CD4-positive, alpha-beta T cell treated with Interleukin-1 beta for 1 hour (primary cell): ENCODE data around the gene ST6GALNAC6.

Experiments
- DNase-seq, 2 donors: peaks; one replicate each; pipeline ENCODE4 v3.0.0-alpha.2; 2020 to 2022

The ST6GALNAC6 gene

DNA sequence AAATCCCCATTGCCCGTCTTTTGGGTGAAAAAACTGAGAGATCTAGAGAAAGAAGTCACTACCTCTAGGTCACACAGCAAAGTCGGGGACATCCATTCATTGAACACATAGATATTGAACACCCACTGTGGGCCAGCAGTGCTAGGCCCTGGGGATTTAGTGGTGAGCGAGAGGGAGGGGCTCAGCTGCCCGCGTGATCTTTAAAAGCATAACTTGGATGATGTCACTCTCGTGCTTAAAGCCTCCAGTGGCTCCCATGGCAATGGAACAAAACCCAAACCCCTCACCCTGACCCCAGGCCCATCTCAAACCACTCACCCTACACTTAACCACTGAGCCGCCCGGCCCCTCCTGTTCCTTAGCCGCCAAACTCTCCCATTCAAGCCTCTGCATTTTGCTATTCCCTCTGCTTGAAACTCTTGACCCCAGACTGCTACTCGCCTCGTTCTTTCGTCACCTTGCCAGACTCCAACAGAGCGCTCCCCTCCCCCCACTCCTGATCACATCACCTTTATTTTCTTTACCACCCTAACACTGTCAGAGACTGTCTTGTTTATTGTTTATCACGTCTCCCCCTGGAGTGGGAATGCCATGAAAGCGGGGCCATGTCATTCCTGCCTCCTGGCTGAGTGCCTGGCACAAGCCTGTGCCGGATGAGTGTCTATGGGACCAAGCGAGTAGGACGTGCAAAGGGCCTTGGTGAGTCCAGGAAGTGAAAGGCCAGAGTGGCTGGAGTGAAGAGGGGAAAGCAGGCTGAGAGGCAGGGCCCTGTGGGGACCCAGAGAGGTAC is 31.9 kb upstream of the ST6GALNAC6 start:
- peak; percentile 34 to 36 for DNase-seq

DNA sequence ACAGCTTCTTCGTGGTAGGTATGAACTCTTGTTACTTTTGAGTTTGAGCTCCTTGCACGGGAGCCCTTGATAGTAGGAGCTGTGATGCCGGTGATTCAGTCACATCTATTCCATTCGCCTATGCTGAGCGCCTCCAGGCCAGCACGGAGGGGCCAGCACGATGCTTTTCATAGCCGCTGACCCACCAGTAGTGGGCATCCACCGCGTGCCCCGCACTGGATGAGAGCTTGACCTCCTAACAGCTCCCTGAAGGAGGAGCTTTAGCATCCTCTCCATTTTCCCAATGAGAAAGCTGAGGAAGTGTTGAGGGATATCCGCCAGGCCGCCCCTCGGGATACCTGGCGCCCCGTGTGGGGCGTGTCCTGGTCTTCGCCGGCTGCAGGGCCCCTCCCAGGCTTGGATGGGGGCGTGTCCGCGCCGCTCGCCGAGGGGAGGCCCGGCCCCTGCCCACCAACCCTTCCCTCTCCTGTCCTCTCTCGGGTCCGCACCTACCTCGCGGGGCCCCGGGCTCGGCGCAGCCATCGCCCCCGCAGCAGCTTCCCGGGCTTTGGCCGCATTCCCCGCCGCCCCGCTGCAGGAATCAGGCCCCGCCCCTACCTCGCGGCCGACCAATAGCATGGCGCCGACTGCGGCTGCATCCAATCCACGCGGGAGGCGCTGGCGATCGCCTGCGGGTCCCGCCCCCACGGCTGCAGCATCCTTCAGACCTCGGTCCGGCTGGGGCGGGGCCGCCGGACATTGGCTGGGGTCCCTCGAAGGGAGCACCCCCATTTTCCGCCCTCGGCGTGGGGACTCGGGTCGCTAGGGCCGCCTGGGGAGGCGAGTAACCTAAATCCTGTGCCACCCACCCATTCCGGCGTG is 31.1 kb upstream of the ST6GALNAC6 start, which contains the start of gene PIP5KL1:
TSS of gene PIP5KL1 (minus strand) at position 547 of the 861 bp plus-strand sequence. CDS start at position 522, 25 bp downstream.
- peak; percentile 68 to 72 for DNase-seq

DNA sequence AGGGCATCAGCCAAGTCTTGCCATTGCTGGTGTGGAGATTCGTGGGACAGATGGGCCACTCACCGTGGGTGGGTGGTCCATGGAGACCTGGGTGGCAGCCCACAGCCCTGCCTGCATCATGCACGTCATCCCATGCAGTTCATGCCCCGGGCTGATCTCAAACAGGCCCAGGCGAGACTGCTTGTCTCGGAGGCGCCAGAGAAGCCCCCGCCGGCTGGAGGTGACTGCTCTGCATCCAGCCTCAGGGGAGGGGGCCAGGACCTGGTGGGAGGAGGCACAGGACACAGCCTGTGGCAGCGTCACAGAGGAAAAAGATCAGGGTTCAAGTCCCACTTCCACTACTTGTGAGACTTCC is 30.2 kb upstream of the ST6GALNAC6 start:
- no peak for DNase-seq

DNA sequence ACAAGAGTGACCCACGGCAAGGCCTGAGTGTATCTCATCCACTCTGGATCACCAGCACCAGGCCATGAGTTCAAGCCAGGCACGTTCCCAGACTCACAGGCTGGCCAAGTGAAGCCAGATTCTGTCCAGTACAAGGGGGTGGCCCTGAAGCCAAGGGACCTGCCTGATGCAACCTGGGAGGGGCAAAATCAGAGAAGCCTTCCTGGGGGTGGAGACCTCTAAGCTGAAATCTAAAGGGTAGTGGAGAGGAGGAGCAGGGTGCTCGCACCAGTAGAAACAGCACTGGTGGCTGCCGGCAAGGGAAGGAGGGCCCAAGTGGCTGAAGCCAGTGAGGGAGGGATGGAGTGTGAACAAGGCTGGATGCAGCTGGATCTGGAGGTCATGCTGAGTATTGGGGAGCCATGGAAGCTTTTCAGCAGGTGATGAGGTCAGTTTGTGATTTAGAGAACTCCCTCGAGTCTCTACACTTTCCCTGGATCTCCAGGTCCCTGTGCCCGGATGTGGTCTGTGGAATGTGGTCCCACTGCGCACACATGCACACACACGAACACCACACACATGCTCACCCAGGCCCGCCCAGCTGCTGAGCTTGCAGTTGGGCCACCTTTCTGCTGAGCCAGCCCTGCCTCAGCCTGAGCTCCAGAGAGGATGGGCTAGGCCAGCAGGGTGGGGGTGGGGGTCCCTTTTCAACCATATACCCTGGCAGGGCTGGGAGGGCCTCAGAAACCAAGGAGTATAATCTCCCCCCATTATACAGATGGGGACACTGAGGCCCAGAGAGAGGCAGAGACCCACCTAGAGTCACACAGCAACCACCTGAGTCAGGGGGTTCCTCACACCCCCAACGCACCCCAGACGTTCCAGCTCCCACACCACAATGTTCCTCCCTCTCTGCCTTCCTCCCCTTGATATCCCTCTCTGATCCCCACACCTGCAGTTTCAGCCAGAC is 29.5 kb upstream of the ST6GALNAC6 start:
- no peak for DNase-seq

DNA sequence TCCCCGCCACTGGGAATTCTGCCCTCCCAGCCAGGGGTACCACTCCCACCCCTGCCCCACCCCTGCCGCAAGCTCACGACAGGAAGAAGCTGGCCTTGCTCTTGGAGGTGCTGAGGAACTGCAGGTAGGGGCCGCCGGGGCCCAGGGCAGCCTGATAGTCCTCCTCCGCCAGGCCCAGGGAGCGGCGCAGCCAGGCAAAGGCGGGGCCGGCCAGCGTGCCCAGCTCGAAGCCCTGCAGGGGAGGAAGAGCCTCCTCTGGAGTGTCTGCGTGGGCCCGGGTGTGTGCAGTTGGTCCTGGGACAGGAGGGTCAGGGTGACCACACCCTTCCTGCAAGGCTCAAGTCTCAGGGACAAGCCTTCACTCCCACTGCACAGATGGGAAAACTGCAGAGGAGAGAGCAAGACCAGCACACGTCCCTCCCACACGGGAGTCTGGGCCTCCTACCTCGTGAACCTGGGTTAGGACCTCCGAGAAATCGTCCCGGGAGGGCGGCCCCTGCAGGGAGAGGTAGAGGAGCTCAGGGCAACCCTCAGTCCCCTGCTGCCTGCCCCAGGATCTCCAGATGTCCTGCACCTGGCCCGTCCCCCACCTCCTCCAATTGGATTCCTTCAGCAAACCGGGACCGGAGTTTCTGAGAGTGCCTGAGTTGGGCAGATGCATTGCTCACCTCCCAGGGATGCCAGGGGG is 28.7 kb upstream of the ST6GALNAC6 start:
- no peak for DNase-seq

DNA sequence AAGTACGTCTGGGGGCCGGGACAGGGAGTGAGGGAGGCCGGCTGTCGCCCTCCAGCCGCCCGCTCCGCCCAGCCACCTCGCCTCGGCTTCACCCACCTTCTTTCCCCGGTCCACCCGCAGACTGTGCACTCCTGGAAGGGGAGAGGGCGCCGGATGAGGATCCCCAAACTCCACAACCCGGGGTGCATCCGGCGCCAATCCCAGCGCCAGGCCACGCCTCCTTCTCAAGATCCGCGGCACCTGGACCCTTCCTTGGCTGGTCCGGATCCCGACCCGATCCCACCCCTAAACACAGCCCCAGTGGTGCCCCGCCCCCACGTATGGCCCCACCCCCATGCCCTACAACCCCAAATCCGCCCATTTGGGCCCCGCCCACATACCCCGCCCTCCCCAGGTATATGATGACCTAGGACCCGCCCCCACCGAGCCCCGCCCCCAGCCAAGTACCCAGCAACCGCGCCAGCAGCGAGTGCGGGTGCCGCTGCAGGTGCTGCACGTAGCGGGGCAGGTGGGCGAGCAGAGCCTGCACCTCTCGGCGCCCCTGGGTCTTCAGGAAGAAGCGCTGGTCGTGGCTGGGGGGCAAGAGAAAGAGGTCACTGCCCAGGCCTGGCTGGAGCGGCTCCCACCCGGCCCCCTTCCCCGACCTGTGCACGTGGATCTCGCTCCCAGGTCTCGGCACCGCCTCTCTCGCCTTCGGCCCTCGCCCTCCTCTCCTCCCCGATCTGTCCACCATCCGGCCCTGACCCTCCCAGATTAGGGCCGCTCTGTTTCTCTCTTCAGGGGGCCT is 28.0 kb upstream of the ST6GALNAC6 start:
- DNase-seq, result peak; percentile 82

DNA sequence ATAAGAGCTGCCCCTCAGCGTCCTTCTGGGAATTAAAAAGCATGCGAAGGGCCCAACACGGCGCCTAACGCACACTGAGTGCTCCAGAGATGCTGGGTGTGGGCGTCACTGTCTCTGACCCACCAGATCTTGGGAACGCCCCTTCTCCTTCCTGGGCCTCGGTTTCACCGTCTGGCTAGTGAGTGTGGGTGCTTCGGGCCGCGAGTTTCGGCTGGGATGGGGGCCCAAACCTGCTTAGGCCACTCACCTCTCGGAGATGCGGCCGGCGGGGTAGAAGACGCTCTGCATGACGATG is 27.4 kb upstream of the ST6GALNAC6 start:
- DNase-seq, result no peak

DNA sequence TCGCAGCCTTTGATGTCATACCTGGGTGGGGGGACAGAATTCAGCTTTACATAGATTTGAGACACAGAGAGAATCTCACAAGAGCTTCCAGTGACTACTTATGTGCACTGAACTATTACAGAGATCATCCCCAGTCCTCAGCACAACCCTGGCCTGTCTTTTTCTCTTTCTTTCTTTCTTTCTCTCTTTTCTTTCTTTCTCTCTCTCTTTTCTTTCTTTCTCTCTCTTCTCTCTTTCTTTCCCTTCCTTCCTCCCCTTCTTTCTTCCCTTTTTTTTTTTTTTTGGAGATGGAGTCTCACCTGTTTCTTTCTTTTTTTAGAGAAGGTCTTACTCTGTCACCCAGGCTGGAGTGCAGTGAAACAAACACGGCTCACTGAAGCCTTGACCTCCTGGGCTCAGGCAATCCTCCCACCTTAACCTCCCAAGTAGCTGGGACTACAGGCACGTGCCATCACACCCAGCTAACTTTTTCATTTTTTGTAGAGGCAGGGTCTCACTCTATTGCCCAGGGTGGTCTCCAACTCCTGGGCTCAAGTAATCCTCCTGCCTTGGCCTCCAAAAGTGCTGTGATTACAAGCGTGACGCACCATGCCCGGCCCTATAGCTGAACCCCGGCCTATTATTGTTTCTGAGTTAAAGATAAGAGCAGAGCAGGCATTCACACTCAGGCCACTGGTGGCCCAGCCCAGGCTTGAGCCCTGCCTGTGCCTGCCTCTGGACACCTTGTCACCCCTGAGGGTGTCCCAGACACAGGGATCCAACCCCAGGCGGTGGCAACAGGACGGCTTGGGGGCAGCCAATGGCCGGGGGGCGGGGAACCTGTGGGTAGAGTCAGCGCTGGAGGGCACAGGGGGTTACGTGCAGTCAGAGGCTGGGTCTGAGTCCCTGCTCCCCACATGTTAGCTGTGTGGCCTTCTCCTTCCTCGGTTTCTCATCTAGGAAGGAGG is 26.8 kb upstream of the ST6GALNAC6 start:
- DNase-seq, result no peak

DNA sequence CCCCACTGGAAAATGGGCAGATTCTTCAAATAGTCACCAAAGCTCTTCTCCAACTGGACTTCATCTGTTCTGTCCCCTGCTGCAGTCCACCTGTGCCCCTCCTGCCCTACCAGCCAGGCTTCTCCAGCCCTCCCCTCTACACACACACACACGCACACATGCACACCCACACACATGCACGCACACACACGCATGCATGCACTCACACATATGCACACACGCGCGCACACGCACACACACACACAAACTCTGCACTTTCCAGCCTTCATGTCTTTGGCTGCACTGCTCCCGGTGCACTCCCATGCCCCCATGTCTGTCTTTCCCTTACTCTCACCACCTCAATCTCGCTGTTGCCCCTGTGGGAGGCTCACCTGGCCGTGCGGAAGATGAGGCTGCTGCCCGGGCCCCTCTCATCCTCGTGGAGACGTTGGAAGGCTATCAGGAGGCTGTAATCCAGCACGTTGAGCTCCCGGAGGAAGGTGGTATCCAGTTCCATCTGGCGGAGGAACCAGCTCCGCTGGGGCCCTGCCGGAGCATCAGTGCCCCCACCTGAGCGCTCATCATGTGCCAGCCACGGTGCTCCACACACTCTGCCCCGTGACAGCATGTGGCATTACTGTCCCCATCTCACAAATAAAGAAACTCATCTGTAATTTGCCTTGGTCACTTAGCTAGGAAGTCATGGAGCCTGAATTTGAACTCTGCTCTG is 25.5 kb upstream of the ST6GALNAC6 start:
- no peak for DNase-seq

DNA sequence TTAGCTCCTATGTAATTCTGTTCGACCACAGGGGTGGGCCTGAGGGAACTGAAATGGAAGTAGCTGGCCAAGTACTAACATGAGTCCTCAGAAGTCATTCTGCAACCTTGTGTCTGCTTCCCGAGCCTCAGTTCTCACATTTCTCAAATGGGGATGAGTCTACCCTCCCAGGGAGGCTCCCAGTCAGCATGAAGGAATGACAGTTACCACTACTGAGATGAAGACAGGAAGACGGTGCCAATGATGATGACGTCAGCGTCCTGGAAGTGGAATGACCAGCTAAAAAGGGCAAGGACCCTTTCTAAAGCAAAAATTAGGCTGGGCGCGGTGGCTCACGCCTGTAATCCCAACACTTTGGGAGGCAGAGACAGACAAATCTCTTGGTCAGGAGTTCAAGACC is 24.4 kb upstream of the ST6GALNAC6 start:
- DNase-seq, result no peak

DNA sequence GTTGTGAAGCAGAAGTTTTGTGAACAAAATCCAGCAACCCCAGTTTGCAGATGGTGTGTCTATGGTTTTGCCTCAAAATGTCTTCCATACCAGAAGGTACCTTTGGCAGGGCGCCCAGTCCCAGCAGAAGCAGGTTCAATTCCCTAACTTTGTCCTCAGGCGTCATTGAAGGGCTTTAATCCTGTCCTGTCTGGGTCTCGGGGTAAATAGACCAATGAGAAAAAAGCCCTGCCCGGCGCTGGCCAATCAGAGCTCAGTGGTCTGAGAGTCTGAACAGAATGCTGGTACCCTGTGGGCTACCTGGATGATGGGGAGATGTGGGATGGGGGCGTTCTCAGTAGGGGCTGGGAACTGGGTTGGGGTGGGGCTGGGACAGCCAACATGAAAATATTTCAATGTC is 23.6 kb upstream of the ST6GALNAC6 start:
- no peak for DNase-seq

DNA sequence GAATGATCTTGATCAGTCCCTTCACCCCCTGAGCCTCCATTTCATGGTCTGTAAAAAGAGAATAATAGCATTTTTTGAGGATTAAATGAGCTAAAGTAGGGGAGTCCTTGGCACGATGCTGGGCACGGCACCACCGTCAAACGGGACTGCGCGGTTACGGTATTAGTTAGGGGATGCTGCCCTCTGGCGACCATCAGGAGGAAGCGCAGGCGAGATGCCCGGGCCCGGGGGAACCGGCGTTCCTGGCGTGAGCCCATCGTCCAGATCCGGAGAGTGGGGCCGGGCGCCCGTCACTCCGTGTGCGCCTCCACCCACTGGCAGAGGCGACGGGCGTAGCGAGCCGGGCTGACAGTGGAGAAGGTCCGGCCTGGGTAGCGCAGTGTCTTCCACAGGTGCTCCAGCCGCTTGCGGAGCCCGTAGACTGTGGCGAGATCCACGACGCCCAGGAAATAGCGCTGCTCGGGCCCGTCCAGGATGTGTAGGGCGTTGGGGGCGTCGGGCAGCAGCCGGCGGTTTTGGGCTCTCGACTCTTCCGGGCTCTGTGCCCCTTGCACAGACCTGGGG is 22.2 kb upstream of the ST6GALNAC6 start:
- peak; percentile 76 to 82 for DNase-seq

DNA sequence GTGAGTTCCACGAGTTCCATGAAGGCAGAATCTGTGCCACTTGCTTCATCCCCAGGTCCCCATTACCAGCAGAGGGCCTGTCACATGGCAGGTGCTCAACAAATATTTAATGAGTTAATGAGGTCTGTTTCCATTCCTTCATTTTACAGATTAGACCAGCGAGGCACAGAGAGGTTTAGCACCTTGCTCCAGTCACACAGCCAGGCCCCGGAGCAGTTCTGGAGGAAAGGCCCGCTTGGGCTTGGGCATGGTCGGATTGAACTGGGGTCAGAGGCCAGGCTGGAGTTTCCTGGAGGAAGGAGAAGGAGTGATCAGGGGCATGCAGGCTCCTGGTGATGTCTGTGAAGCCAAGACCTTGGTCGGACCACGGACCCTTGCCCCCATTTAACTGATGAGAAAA is 21.4 kb upstream of the ST6GALNAC6 start:
- DNase-seq, result no peak

DNA sequence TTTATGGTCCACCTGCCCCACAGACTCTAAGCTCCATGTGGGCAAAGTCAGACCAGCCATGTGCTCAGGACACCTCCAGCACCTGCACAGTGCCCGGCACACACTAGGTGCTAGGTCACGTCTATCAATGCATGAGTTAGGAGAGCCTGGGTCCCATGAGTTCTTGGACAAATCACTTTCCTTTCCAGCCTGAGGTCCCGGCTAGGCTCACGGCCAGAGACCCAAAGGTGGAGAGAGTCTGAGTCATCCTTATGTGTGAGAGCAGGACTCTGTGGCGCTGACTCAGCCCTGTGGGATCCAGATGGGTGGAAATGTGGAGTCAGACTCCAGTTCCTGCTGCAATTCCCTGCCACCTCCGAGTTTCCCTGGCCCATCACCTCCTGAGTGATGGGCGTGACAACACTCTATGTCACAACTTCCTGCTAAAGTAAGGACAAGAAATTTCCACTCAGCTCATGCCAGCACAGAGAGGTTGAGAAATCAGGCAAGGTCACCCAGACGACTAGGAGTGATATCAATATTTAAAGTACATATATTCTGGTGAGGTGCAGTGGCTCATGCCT is 19.9 kb upstream of the ST6GALNAC6 start:
- DNase-seq, result peak in 1 of 2 donors; percentile 82

DNA sequence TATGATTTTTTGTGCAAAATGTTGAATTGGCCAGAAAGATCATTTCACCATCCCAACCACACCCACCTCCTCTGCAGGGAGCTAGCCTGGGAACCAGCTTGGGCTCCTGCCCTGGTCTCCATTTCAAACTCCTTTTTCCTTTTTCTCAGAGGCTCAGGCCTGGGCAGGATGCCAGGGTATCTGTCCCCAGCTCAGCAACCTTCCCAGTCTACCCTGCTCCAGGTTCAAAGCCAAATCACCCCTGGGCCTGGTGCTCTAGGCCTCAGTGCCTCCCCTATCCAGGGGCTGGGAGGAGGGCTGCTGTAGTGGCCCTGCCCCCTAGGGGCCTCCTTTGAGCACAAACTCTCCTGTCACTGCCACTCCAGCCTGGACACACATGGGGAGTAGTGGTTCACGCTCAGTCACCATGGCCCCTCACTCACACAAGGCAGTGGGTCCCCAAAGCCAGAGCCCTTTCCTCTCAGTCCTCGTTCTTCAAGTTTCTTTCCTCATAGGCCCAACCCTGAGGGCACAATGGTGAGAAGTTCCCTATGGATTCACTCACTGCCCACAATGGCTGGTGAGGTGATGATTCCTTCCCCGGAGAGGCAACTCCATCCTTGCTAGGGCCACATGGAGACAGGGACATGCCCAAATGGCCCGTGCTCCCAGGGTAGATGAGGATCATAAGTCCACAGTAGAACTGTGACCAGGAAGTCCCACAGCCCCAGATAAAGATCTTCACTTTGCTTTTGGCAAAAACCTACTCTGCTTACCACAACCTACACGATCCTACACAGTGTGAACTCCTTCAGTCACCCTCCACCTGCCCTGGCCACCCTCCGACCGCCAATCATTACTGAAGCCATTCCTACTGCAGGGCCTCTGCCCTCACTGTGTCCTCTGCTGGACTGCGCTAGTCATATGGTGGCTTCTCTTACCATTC is 19.0 kb upstream of the ST6GALNAC6 start:
- peak in 1 of 2 donors; percentile 15 for DNase-seq

DNA sequence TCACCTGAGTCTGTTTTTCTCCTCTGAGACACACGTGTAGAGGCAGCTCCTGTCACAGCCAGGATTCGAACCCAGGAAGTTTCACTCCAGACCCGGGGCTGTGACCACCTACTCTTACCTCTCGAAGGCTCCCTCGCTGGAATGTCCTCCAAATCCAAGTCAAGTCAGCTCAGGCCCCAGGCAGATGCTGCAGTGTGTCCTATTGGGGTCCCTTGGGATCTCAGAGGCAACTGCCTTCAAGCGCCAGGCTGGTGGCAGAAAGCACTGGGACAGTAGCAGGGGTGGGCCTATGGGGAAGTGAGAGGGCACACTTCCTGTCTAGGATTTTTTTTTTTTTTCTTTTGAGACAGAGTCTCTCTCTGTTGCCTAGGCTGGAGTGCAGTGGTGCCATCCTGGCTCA is 18.2 kb upstream of the ST6GALNAC6 start:
- DNase-seq, result peak in 1 of 2 donors; percentile 81

DNA sequence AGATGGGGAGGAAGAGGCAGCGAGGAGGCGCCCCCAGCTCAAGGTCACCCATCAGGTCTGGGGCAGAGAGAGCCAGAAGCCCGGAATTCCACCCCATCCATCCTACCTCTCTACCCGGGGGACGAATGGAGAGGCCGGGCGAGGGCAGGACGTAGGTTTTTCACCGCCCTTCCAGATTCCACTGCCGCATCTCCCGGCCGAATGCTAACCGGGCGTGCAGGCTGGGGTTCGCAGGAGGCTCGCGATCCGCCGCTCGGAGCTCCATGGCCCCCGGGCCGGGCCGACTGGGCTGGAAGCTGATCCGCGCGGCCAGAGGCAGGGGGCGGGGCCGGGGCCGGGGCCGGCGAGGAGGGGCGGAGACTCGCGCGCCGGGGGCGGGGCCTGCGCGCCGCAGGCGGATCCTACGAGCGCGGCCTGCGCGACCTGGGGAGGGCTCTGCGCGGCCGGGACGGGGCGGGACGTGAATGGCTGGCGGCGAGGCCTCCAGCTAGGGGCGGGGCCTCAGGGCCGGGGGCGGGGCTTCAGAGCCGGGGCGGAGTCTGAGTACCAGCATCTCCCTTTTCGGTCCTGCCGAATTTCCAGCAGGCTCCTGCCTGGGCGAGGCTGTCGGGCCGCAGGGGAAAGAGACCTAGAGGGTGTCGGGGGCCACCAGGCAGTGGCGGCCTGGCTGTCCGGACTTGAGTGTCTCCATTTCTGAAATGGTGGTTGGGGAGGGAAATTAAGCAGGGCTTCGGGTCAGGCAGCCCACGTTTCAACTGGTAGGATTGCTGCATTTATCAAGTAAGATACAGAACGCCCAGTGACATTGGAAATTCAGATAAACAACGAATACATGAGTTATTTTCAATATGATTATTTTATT is 17.5 kb upstream of the ST6GALNAC6 start, which contains the start of gene ST6GALNAC4:
TSS of gene ST6GALNAC4 (minus strand) at position 322 of the 862 bp plus-strand sequence. CDS start 622 bp downstream, outside the sequence.
- peak; percentile 95 for DNase-seq
